K562 (cell line): ENCODE results near the gene CNPY3. TPM values are rescaled to one million over a fixed set of nuclear protein-coding genes. Genes with fewer than 3 reads are reported as not detected.

Experiments used
- ATF6 ChIP-seq: sonication (generic); formaldehyde crosslinking; IDR thresholded peaks from 2 replicates; pipeline ENCODE4 v1.4.0; 2020; ENCODE audit warnings: mild to moderate bottlenecking, missing genetic modification reagents
- CREB1 ChIP-seq, 2 experiments: sonication (generic) in 1 of 2; formaldehyde crosslinking in 1 of 2; IDR thresholded peaks; 2 replicates each; pipeline versions ENCODE4 v1.6.1 to v1.8.0; 2012 to 2022; ENCODE audit warnings: inconsistent platforms in 1 of 2, mild to moderate bottlenecking in 1 of 2, missing genetic modification reagents in 1 of 2, moderate library complexity in 1 of 2
- E2F3 ChIP-seq: fragments of 250-450 bp; sonication (Bioruptor Pico); IDR thresholded peaks from 2 replicates; pipeline ENCODE4 v1.4.0; 2020; ENCODE audit warnings: mild to moderate bottlenecking
- FOXJ2 ChIP-seq: fragments of 200-800 bp; sonication (Bioruptor generic); IDR thresholded peaks from 2 replicates; pipeline ENCODE4 v1.6.1; 2016; ENCODE audit warnings: missing genetic modification characterization, missing compliant biosample characterization
- GABPA ChIP-seq: fragments of 200-800 bp; sonication (Bioruptor generic); conservative IDR thresholded peaks from 2 replicates; pipeline ENCODE4 v1.6.1; 2016; ENCODE audit warnings: low read depth, missing genetic modification characterization, missing compliant biosample characterization
- IRF1 ChIP-seq: sonication (generic); formaldehyde crosslinking; IDR thresholded peaks from 2 replicates; pipeline ENCODE4 v1.8.0; 2022; ENCODE audit warnings: missing genetic modification reagents, mild to moderate bottlenecking, borderline replicate concordance
- MLLT1 ChIP-seq, 2 experiments: fragments of 450-650 bp; IDR thresholded peaks; 2 replicates each; pipeline ENCODE4 v1.6.1; 2016
- NR2C2 ChIP-seq, 2 experiments: fragments of 200-800 bp in 1 of 2; sonication (Bioruptor generic) in 1 of 2; sonication (generic) in 1 of 2; formaldehyde crosslinking in 1 of 2; IDR thresholded peaks; 2 replicates each; pipeline versions ENCODE4 v1.6.1 to v1.8.0; 2016 to 2022; ENCODE audit warnings: mild to moderate bottlenecking in 1 of 2, missing compliant biosample characterization in 1 of 2, missing genetic modification characterization in 1 of 2, missing genetic modification reagents in 1 of 2
- REST ChIP-seq, 2 experiments: fragments of 450-650 bp; formaldehyde crosslinking in 1 of 2; IDR thresholded peaks; 2 replicates each; pipeline versions ENCODE4 v1.4.0 to v1.6.1; 2014 to 2020; ENCODE audit warnings: mild to moderate bottlenecking in 2 of 2, borderline replicate concordance in 1 of 2, low read depth in 1 of 2
- RNF2 ChIP-seq: sonication (generic); IDR thresholded peaks from 2 replicates; pipeline ENCODE4 v1.6.1; 2016
- SREBF1 ChIP-seq: fragments of 150-350 bp; IDR thresholded peaks from 2 replicates; pipeline ENCODE4 v1.6.1; 2014; ENCODE audit warnings: antibody characterized with exemption, low read depth, low read length, borderline replicate concordance
- ZFP30 ChIP-seq: fragments of 250-450 bp; sonication (Bioruptor Pico); IDR thresholded peaks from 2 replicates; pipeline ENCODE4 v1.8.0; 2022; ENCODE audit warnings: moderate library complexity, mild to moderate bottlenecking, inconsistent platforms, borderline replicate concordance
- polyA plus RNA-seq, 8 experiments: library from polyadenylated mRNA; depleted of rRNA in 4 of 8; stranded (reverse) in 5 of 8; unstranded in 3 of 8; fragments of >200 nt; fragmentation: Nextera tagmentation in 2 of 8; fragmentation: Illumina TruSeq in 1 of 8; extraction: Ambion mirVana in 2 of 8; extraction: Trizol in 1 of 8; gene quantifications; 2 replicates each; pipeline versions ENCODE4 v1.2.1 to v1.2.3, GENCODE V29; 2011 to 2014; ENCODE audit warnings: inconsistent platforms in 1 of 8, missing spikeins in 1 of 8
- total RNA-seq, 7 experiments: library from RNA; depleted of rRNA in 6 of 7; stranded (reverse); fragments of >200 nt in 6 of 7; fragmentation: Illumina TruSeq in 2 of 7; extraction: Trizol in 2 of 7; gene quantifications; 2 replicates each; pipeline versions ENCODE4 v1.2.1 to v1.2.3, GENCODE V29; 2011 to 2021; ENCODE audit warnings: low replicate concordance in 1 of 7

Gene CNPY3
- total and polyA plus RNA-seq, 9 of the 15 experiments (the other 6 are each of a cell fraction or from before 2014, with no cell fraction given), result 2.4 to 37.4 (median 21.2) TPM

- TF ChIP-seq ATF6 (CRISPR knock-in tag), result peak; percentile 96
- peak; percentile 95 for TF ChIP-seq GABPA (tag)
- TF ChIP-seq SREBF1, result no peak
- TF ChIP-seq RNF2, result peak; percentile 83; the same call in 1 of the 2 replicates
- TF ChIP-seq FOXJ2 (tag), result peak; percentile 85; the same call in 1 of the 2 replicates
- TF ChIP-seq ZFP30 (CRISPR knock-in tag), result no peak
- peak; percentile 15 to 85; a peak in 3 of 4 replicates for TF ChIP-seq MLLT1 (IDR thresholded peaks at IDR 0.05)
- no peak for TF ChIP-seq NR2C2 (CRISPR knock-in tag; IDR thresholded peaks at IDR 0.05)
- no peak; the same call in none of the 2 replicates for TF ChIP-seq NR2C2 (tag; IDR thresholded peaks at IDR 0.05)
- TF ChIP-seq CREB1 (IDR thresholded peaks at IDR 0.05), result peak; percentile 61
- peak; percentile 76 for TF ChIP-seq CREB1 (CRISPR knock-in tag; IDR thresholded peaks at IDR 0.05)
- TF ChIP-seq IRF1, result no peak
- TF ChIP-seq E2F3 (CRISPR knock-in tag), result peak; percentile 79
- 0 out of 2 replicates have a peak, but pooled peaks have one; percentile 5 for TF ChIP-seq REST (IDR thresholded peaks at IDR 0.05; ENCODE audit: borderline replicate concordance)
- TF ChIP-seq REST (CRISPR knock-in tag; IDR thresholded peaks at IDR 0.05; ENCODE audit: low read depth), result peak; percentile 47; the same call in 1 of the 2 replicates
These were observed at the start of gene CNPY3 (continued) for GRCh38 chr6:42928986-42929820.
